OCI-LY1 (cell line): Measurements from ENCODE around the gene TTC28.

ENCODE experiments used
- EZH2 ChIP-seq: fragments of 200-600 bp; sonication (generic), shearing (Covaris generic); IDR thresholded peaks from 2 replicates; pipeline ENCODE4 v1.8.0; 2017; ENCODE audit warnings: borderline replicate concordance, mixed run types, mild to moderate bottlenecking, antibody characterized with exemption, low read length, moderate library complexity, mixed read lengths
- TF ChIP-seq, protein P1 (sequence below): fragments of 200-600 bp; sonication (generic), shearing (Covaris generic); IDR thresholded peaks from 2 replicates; pipeline ENCODE4 v1.5.1; 2017; ENCODE audit warnings: mild to moderate bottlenecking, antibody characterized with exemption, low read length, moderate library complexity, mixed read lengths

DNA sequence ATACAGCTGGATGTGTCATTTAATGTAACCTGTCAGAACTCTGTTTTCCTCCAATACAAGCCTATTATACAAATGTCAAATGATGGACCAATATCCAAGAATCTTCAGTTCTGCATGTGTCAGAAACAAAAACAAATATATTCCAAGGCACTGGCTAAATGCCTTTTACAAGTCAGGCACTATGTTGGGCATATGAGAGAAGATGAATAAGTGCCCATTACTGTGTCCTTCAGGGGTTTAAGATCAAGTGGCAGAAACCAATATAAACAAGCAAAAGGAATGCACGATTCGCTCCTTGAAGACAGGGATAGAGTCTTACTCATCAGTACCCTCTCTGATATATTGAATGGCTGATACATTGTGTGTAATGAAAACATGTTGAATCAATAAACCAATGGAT, 254.4 kb downstream of the TTC28 start:
- TF ChIP-seq, protein P1, sequence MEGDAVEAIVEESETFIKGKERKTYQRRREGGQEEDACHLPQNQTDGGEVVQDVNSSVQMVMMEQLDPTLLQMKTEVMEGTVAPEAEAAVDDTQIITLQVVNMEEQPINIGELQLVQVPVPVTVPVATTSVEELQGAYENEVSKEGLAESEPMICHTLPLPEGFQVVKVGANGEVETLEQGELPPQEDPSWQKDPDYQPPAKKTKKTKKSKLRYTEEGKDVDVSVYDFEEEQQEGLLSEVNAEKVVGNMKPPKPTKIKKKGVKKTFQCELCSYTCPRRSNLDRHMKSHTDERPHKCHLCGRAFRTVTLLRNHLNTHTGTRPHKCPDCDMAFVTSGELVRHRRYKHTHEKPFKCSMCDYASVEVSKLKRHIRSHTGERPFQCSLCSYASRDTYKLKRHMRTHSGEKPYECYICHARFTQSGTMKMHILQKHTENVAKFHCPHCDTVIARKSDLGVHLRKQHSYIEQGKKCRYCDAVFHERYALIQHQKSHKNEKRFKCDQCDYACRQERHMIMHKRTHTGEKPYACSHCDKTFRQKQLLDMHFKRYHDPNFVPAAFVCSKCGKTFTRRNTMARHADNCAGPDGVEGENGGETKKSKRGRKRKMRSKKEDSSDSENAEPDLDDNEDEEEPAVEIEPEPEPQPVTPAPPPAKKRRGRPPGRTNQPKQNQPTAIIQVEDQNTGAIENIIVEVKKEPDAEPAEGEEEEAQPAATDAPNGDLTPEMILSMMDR, result no peak
- TF ChIP-seq EZH2, result no peak
